CD4-positive, alpha-beta memory T cell (primary cell): ENCODE data around the gene FMN2. TPM values are rescaled to one million over a fixed set of nuclear protein-coding genes. Genes with fewer than 3 reads are reported as not detected.

Experiments
- CTCF ChIA-PET: fragments of 350-600 bp; sonication (Branson Sonifier 250); formaldehyde crosslinking; loops from one replicate; lab custom pipeline; 2021; ENCODE audit warnings: inconsistent platforms; ENCODE audit not compliant: partially characterized antibody; lab: Charles Lee
- POLR2A ChIA-PET: fragments of 350-600 bp; sonication (Branson Sonifier 250); formaldehyde crosslinking; loops from one replicate; lab custom pipeline; 2021; ENCODE audit not compliant: partially characterized antibody; lab: Charles Lee
- DNase-seq, 5 donors: peaks; one replicate each; pipeline versions ENCODE4 v3.0.0 to v3.0.0-alpha.2; 2020 to 2022; ENCODE audit warnings: mixed read lengths in 1 of 5
- H3K27ac ChIP-seq: one replicate; pipeline ENCODE4 v1.7.0; 2013; ENCODE audit warnings: low read depth, low read length
- H3K27me3 ChIP-seq: 2 replicates; pipeline ENCODE4 v1.7.0; 2013; ENCODE audit warnings: mild to moderate bottlenecking, low read length, moderate library complexity; ENCODE audit not compliant: insufficient read depth
- H3K36me3 ChIP-seq: 2 replicates; pipeline ENCODE4 v1.7.0; 2013; ENCODE audit warnings: mild to moderate bottlenecking, low read length, moderate library complexity; ENCODE audit not compliant: insufficient read depth
- H3K4me1 ChIP-seq: 2 replicates; pipeline ENCODE4 v1.7.0; 2013; ENCODE audit warnings: mild to moderate bottlenecking, low read length, moderate library complexity; ENCODE audit not compliant: insufficient read depth
- H3K4me3 ChIP-seq, 2 donors: one replicate each; pipeline ENCODE4 v1.7.0; 2013; ENCODE audit warnings: low read length in 2 of 2, mild to moderate bottlenecking in 1 of 2
- H3K9me3 ChIP-seq, 2 donors: one replicate each; pipeline ENCODE4 v1.7.0; 2013; ENCODE audit warnings: low read length in 2 of 2, control low read depth in 1 of 2; ENCODE audit not compliant: control insufficient read depth in 1 of 2
- H3K27ac Mint-ChIP-seq, 7 donors: one replicate each; pipeline ENCODE4 v1.8.0; 2020 to 2021; ENCODE audit warnings: mixed read lengths in 7 of 7, mild to moderate bottlenecking in 6 of 7, inconsistent platforms in 3 of 7, moderate library complexity in 3 of 7
- H3K27me3 Mint-ChIP-seq, 2 donors: one replicate each; pipeline ENCODE4 v1.8.0; 2020 to 2021; ENCODE audit warnings: mixed read lengths in 2 of 2
- H3K36me3 Mint-ChIP-seq, 2 donors: one replicate each; pipeline ENCODE4 v1.8.0; 2020 to 2021; ENCODE audit warnings: mixed read lengths in 2 of 2, inconsistent platforms in 1 of 2, mild to moderate bottlenecking in 1 of 2
- H3K4me1 Mint-ChIP-seq, 4 donors: one replicate each; pipeline ENCODE4 v1.8.0; 2020 to 2021; ENCODE audit warnings: mixed read lengths in 4 of 4, mild to moderate bottlenecking in 1 of 4
- H3K4me3 Mint-ChIP-seq, 8 donors: one replicate each; pipeline ENCODE4 v1.8.0; 2020 to 2021; ENCODE audit warnings: mixed read lengths in 8 of 8, mild to moderate bottlenecking in 7 of 8, moderate library complexity in 6 of 8, inconsistent platforms in 3 of 8
- H3K9me3 Mint-ChIP-seq, 8 donors: one replicate each; pipeline ENCODE4 v1.8.0; 2020 to 2021; ENCODE audit warnings: mixed read lengths in 8 of 8, mild to moderate bottlenecking in 5 of 8, inconsistent platforms in 3 of 8, moderate library complexity in 1 of 8
- intact Hi-C: fragments of 100-400 bp; cut with micrococcal nuclease; formaldehyde crosslinking; loops from one replicate; pipeline ENCODE4 v1.15.1; 2023
- polyA plus RNA-seq, 2 donors: library from polyadenylated mRNA; unstranded; fragments of 300-500 nt; fragmentation: Illumina TruSeq; gene quantifications; one replicate each; pipeline ENCODE4 v1.2.3, GENCODE V29; 2021
- total RNA-seq, 2 experiments: library from RNA; stranded (reverse); gene quantifications; one replicate each; pipeline ENCODE4 v1.2.3, GENCODE V29; 2021

Gene FMN2
- total and polyA plus RNA-seq, 4 experiments from 2014 or later = not detected

- Histone ChIP-seq H3K9me3 (no peaks in the 10 kb centered on the region), H3K27ac (no peak overlapping the region), H3K27me3 (no peaks in the 10 kb centered on the region), H3K4me1 (no peaks in the 10 kb centered on the region), H3K4me3 (no peak overlapping the region), H3K36me3 (no peaks in the 10 kb centered on the region)
- no peak for DNase-seq
- H3K4me1 Mint-ChIP-seq = no peaks in the 10 kb centered on the region
- peaks cover 0 to 7% (median 0%) of the 10 kb centered on the region in 8 donors for H3K9me3 Mint-ChIP-seq
- no peak overlapping the region for H3K27ac Mint-ChIP-seq
- intact Hi-C loops = no loop called here
- no peak overlapping the region for H3K4me3 Mint-ChIP-seq
- H3K27me3 Mint-ChIP-seq = no peaks in the 10 kb centered on the region
- POLR2A ChIA-PET = no interaction called here
- CTCF ChIA-PET = no interaction called here
- H3K36me3 Mint-ChIP-seq = no peaks in the 10 kb centered on the region
Observed at GRCh38 chr1:240362826-240363225, 271.1 kb downstream of the FMN2 start.

- H3K27ac ChIP-seq = no peak overlapping the region
- H3K9me3 ChIP-seq = no peaks in the 10 kb centered on the region
- H3K27me3 Mint-ChIP-seq = no peaks in the 10 kb centered on the region
- H3K36me3 ChIP-seq = no peaks in the 10 kb centered on the region
- no peak for DNase-seq
- H3K9me3 Mint-ChIP-seq = peaks cover 0 to 7% (median 0%) of the 10 kb centered on the region in 8 donors
- ChIA-PET CTCF (no interaction called here), POLR2A (no interaction called here)
- H3K4me3 Mint-ChIP-seq = no peak overlapping the region
- H3K36me3 Mint-ChIP-seq = no peaks in the 10 kb centered on the region
- intact Hi-C loops = no loop called here
- no peak overlapping the region for H3K4me3 ChIP-seq
- no peaks in the 10 kb centered on the region for H3K4me1 Mint-ChIP-seq
- no peak overlapping the region for H3K27ac Mint-ChIP-seq
- no peaks in the 10 kb centered on the region for H3K4me1 ChIP-seq
- H3K27me3 ChIP-seq = no peaks in the 10 kb centered on the region
Observed at GRCh38 chr1:240363315-240363714, 271.6 kb downstream of the FMN2 start.

GRCh38 chr1:240363914-240364313, 272.2 kb downstream of the FMN2 start:
- no peak for DNase-seq
- Histone ChIP-seq H3K4me1 (no peaks in the 10 kb centered on the region), H3K36me3 (no peaks in the 10 kb centered on the region), H3K4me3 (no peak overlapping the region), H3K27ac (no peak overlapping the region), H3K9me3 (no peaks in the 10 kb centered on the region), H3K27me3 (no peaks in the 10 kb centered on the region)
- Mint-ChIP-seq H3K4me1 (no peaks in the 10 kb centered on the region), H3K4me3 (no peak overlapping the region), H3K9me3 (peaks cover 0 to 7% (median 0%) of the 10 kb centered on the region in 8 donors), H3K27ac (no peak overlapping the region), H3K36me3 (no peaks in the 10 kb centered on the region), H3K27me3 (no peaks in the 10 kb centered on the region)
- CTCF ChIA-PET = no interaction called here
- POLR2A ChIA-PET = no interaction called here
- intact Hi-C loops = no loop called here

GRCh38 chr1:240366636-240367035, 275.0 kb downstream of the FMN2 start:
- intact Hi-C loops = no loop called here
- Histone ChIP-seq H3K4me3 (no peak overlapping the region), H3K4me1 (no peaks in the 10 kb centered on the region), H3K27ac (no peak overlapping the region), H3K36me3 (no peaks in the 10 kb centered on the region), H3K27me3 (no peaks in the 10 kb centered on the region), H3K9me3 (no peaks in the 10 kb centered on the region)
- ChIA-PET CTCF (no interaction called here), POLR2A (no interaction called here)
- Mint-ChIP-seq H3K36me3 (no peaks in the 10 kb centered on the region), H3K27ac (no peak overlapping the region), H3K9me3 (peaks cover 0 to 3% (median 0%) of the 10 kb centered on the region in 8 donors), H3K4me1 (no peaks in the 10 kb centered on the region), H3K27me3 (no peaks in the 10 kb centered on the region), H3K4me3 (no peak overlapping the region)
- DNase-seq = no peak

GRCh38 chr1:240385551-240385950, 293.9 kb downstream of the FMN2 start:
- Histone ChIP-seq H3K27me3 (no peaks in the 10 kb centered on the region), H3K36me3 (no peaks in the 10 kb centered on the region), H3K4me3 (no peak overlapping the region), H3K9me3 (no peaks in the 10 kb centered on the region), H3K4me1 (no peaks in the 10 kb centered on the region), H3K27ac (no peak overlapping the region)
- intact Hi-C loops = no loop called here
- no peaks in the 10 kb centered on the region for H3K36me3 Mint-ChIP-seq
- peaks cover 0 to 20% (median 13%) of the 10 kb centered on the region in 8 donors for H3K9me3 Mint-ChIP-seq
- ChIA-PET CTCF (no interaction called here), POLR2A (no interaction called here)
- no peak overlapping the region for H3K27ac Mint-ChIP-seq
- no peaks in the 10 kb centered on the region for H3K4me1 Mint-ChIP-seq
- no peak for DNase-seq
- no peak overlapping the region for H3K4me3 Mint-ChIP-seq
- H3K27me3 Mint-ChIP-seq = peaks cover 0 to 2% of the 10 kb centered on the region in 2 donors

GRCh38 chr1:240385985-240386978, 294.6 kb downstream of the FMN2 start:
- Mint-ChIP-seq H3K36me3 (no peaks in the 10 kb centered on the region), H3K9me3 (peaks cover 0 to 13% (median 7%) of the 10 kb centered on the region in 8 donors), H3K4me1 (no peaks in the 10 kb centered on the region), H3K27me3 (peaks cover 0 to 2% of the 10 kb centered on the region in 2 donors), H3K27ac (no peak overlapping the region), H3K4me3 (no peak overlapping the region)
- CTCF ChIA-PET = no interaction called here
- H3K27ac ChIP-seq = no peak overlapping the region
- H3K9me3 ChIP-seq = no peaks in the 10 kb centered on the region
- H3K27me3 ChIP-seq = no peaks in the 10 kb centered on the region
- no peaks in the 10 kb centered on the region for H3K4me1 ChIP-seq
- DNase-seq = no peak
- POLR2A ChIA-PET = no interaction called here
- H3K4me3 ChIP-seq = no peak overlapping the region
- intact Hi-C loops = no loop called here
- H3K36me3 ChIP-seq = no peaks in the 10 kb centered on the region

- Mint-ChIP-seq H3K36me3 (no peaks in the 10 kb centered on the region), H3K27me3 (peaks cover 0 to 2% of the 10 kb centered on the region in 2 donors), H3K9me3 (peaks cover 0 to 8% (median 2%) of the 10 kb centered on the region in 8 donors), H3K4me1 (no peaks in the 10 kb centered on the region), H3K4me3 (no peak overlapping the region), H3K27ac (no peak overlapping the region)
- no peaks in the 10 kb centered on the region for H3K36me3 ChIP-seq
- DNase-seq = no peak
- ChIA-PET CTCF (no interaction called here), POLR2A (no interaction called here)
- no peak overlapping the region for H3K27ac ChIP-seq
- no peak overlapping the region for H3K4me3 ChIP-seq
- H3K4me1 ChIP-seq = no peaks in the 10 kb centered on the region
- intact Hi-C loops = no loop called here
- no peaks in the 10 kb centered on the region for H3K9me3 ChIP-seq
- H3K27me3 ChIP-seq = no peaks in the 10 kb centered on the region
Observed at GRCh38 chr1:240387051-240387450, 295.4 kb downstream of the FMN2 start.
